A549 (cell line): ENCODE measurements around the gene ATM. TPM values are rescaled to one million over a fixed set of nuclear protein-coding genes. Genes with fewer than 3 reads are reported as not detected.
"Not testable (repeated sequence)": the region's sequence is repeated elsewhere in the genome, so short reads cannot be mapped to it uniquely, and the experiment has no call there.

Experiments
- ATAC-seq, 2 experiments: fragments of 200-7000 bp in 1 of 2; fragments of >200 bp in 1 of 2; cut with Nextera tagmentation in 1 of 2; cut with Tn5 transposase in 1 of 2; 3 replicates each; pipeline versions ENCODE4 v1.8.0 to v1.9.1; 2018 to 2020; ENCODE audit warnings: mild to moderate bottlenecking in 1 of 2, moderate library complexity in 1 of 2
- CTCF ChIA-PET: fragments of 300-600 bp; sonication (Branson Sonifier 250); formaldehyde crosslinking; extraction: SDS; loops from one replicate; lab custom pipeline; 2021; ENCODE audit warnings: antibody characterized with exemption, inconsistent platforms; lab: Yijun Ruan, JAX
- POLR2A ChIA-PET: fragments of 350-600 bp; formaldehyde crosslinking; extraction: SDS; loops from one replicate; lab custom pipeline; 2021; ENCODE audit warnings: antibody characterized with exemption, inconsistent platforms; lab: Yijun Ruan, JAX
- DNase-seq, 2 experiments: peaks; one replicate each; pipeline versions ENCODE4 v3.0.0 to v3.0.0-alpha.2; 2011 to 2016; ENCODE audit warnings: low read depth in 1 of 2, low spot score in 1 of 2
- FAIRE-seq: peaks from 2 replicates; lab custom pipeline; 2011; peaks lifted over from hg19 to GRCh38; lab: Jason Lieb, UNC
- H3K27ac ChIP-seq, 2 experiments: fragments of >200 bp; sonication (Bioruptor Twin); formaldehyde crosslinking; 3 replicates each; pipeline ENCODE4 v1.5.1; 2016 to 2017
- H3K4me1 ChIP-seq: fragments of >200 bp; sonication (Bioruptor Twin); formaldehyde crosslinking; 3 replicates; pipeline ENCODE4 v1.6.1; 2016
- H3K4me2 ChIP-seq: fragments of >200 bp; sonication (Bioruptor Twin); formaldehyde crosslinking; 3 replicates; pipeline ENCODE4 v1.6.1; 2016
- H3K4me3 ChIP-seq: fragments of >200 bp; sonication (Bioruptor Twin); formaldehyde crosslinking; 3 replicates; pipeline ENCODE4 v1.5.1; 2016
- H3K9me3 ChIP-seq: fragments of >200 bp; sonication (Bioruptor Twin); formaldehyde crosslinking; 3 replicates; pipeline ENCODE4 v1.6.1; 2016
- CBX8 ChIP-seq: fragments of 200-600 bp; sonication (generic); IDR thresholded peaks from 2 replicates; pipeline ENCODE4 v1.6.1; 2016
- E2F6 ChIP-seq: IDR thresholded peaks from 2 replicates; pipeline ENCODE4 v1.6.1; 2012; ENCODE audit warnings: low read depth, borderline replicate concordance
- EHF ChIP-seq: fragments of 250-450 bp; sonication (Bioruptor Pico); IDR thresholded peaks from 2 replicates; pipeline ENCODE4 v1.5.0; 2020; ENCODE audit warnings: mild to moderate bottlenecking
- ELK1 ChIP-seq: fragments of 150-350 bp; IDR thresholded peaks from 2 replicates; pipeline ENCODE4 v1.6.1; 2014; ENCODE audit warnings: low read depth, mild to moderate bottlenecking, low read length
- FOSL2 ChIP-seq, 2 experiments: fragments of 450-650 bp in 1 of 2; fragments of >200 bp in 1 of 2; sonication (Bioruptor Twin) in 1 of 2; formaldehyde crosslinking; IDR thresholded peaks; 2 replicates each; pipeline versions ENCODE4 v1.5.0 to v1.6.1; 2016 to 2020; ENCODE audit warnings: mild to moderate bottlenecking in 1 of 2, moderate library complexity in 1 of 2
- HDAC2 ChIP-seq: fragments of 200-600 bp; sonication (generic); IDR thresholded peaks from 2 replicates; pipeline ENCODE4 v1.6.1; 2016
- HES2 ChIP-seq: fragments of >200 bp; sonication (Bioruptor Twin); formaldehyde crosslinking; IDR thresholded peaks from 2 replicates; pipeline ENCODE4 v1.6.1; 2016
- HEYL ChIP-seq: fragments of 250-450 bp; sonication (Bioruptor Pico); IDR thresholded peaks from 2 replicates; pipeline ENCODE4 v1.8.0; 2021; ENCODE audit warnings: mild to moderate bottlenecking, moderate library complexity
- HOXA7 ChIP-seq: fragments of 250-450 bp; sonication (Bioruptor Pico); IDR thresholded peaks from 2 replicates; pipeline ENCODE4 v1.5.0; 2020; ENCODE audit warnings: mild to moderate bottlenecking, moderate library complexity
- HOXB5 ChIP-seq: fragments of 250-450 bp; sonication (Bioruptor Pico); IDR thresholded peaks from 2 replicates; pipeline ENCODE4 v1.5.0; 2020; ENCODE audit warnings: mild to moderate bottlenecking, moderate library complexity
- JUN ChIP-seq, 2 experiments: fragments of >200 bp; sonication (Bioruptor Twin); formaldehyde crosslinking; IDR thresholded peaks; 2 replicates in 1 of 2; 3 replicates in 1 of 2; pipeline ENCODE4 v1.6.1; 2016 to 2017
- MYC ChIP-seq: IDR thresholded peaks from 2 replicates; pipeline ENCODE4 v1.6.1; 2012; ENCODE audit warnings: mild to moderate bottlenecking, inconsistent platforms, low read length, improper control_type of control experiment, borderline replicate concordance
- NFE2L2 ChIP-seq: fragments of 150-350 bp; conservative IDR thresholded peaks from 2 replicates; pipeline ENCODE4 v1.6.1; 2014; ENCODE audit warnings: low read length
- PBX3 ChIP-seq: IDR thresholded peaks from 2 replicates; pipeline ENCODE4 v1.6.1; 2012
- POLR2AphosphoS2 ChIP-seq: conservative IDR thresholded peaks from 2 replicates; pipeline ENCODE4 v1.6.1; 2012; ENCODE audit warnings: low read length, improper control_type of control experiment, inconsistent platforms
- RARB ChIP-seq: fragments of 250-450 bp; sonication (Bioruptor Pico); IDR thresholded peaks from 2 replicates; pipeline ENCODE4 v1.8.0; 2021; ENCODE audit warnings: mild to moderate bottlenecking, moderate library complexity
- RCOR1 ChIP-seq: fragments of 150-350 bp; IDR thresholded peaks from 2 replicates; pipeline ENCODE4 v1.6.1; 2014; ENCODE audit warnings: antibody characterized with exemption, low read length, low read depth
- REST ChIP-seq: fragments of 200-600 bp; sonication (generic); IDR thresholded peaks from 2 replicates; pipeline ENCODE4 v1.6.1; 2016; ENCODE audit warnings: antibody characterized with exemption, mild to moderate bottlenecking, moderate library complexity
- USF2 ChIP-seq: fragments of 450-650 bp; IDR thresholded peaks from 2 replicates; pipeline ENCODE4 v1.6.1; 2014; ENCODE audit warnings: antibody characterized with exemption
- ZC3H11A ChIP-seq: fragments of 450-650 bp; IDR thresholded peaks from 2 replicates; pipeline ENCODE4 v1.6.1; 2014; ENCODE audit warnings: antibody characterized with exemption, mild to moderate bottlenecking
- ZFP36 ChIP-seq: fragments of 450-650 bp; IDR thresholded peaks from 2 replicates; pipeline ENCODE4 v1.6.1; 2014; ENCODE audit warnings: borderline replicate concordance; ENCODE audit not compliant: partially characterized antibody
- ZNF302 ChIP-seq: fragments of 250-450 bp; sonication (Bioruptor Pico); IDR thresholded peaks from 2 replicates; pipeline ENCODE4 v1.9.0; 2021; ENCODE audit warnings: inconsistent platforms, mild to moderate bottlenecking, moderate library complexity
- ZSCAN20 ChIP-seq: fragments of 250-450 bp; sonication (Bioruptor Pico); IDR thresholded peaks from 2 replicates; pipeline ENCODE4 v1.8.0; 2022; ENCODE audit warnings: mild to moderate bottlenecking, moderate library complexity
- WGBS: methylation state at CpG from one replicate; pipeline ENCODE4 v1.1.6; 2017; ENCODE audit errors: missing lambda C conversion rate; 5-methylcytosine and 5-hydroxymethylcytosine counted together
- polyA plus RNA-seq, 4 experiments: library from polyadenylated mRNA; depleted of rRNA in 3 of 4; stranded (reverse); fragments of >200 nt; fragmentation: RNase III in 1 of 4; extraction: RNeasy Plus Mini Kit Qiagen cat#74134 plus additional on column Dnase treatment in 1 of 4; gene quantifications; 2 replicates in 3 of 4; 3 replicates in 1 of 4; pipeline ENCODE4 v1.2.3, GENCODE V29; 2011 to 2017

The ATM gene
- polyA plus RNA-seq, 2 of the 4 experiments (the other 2 are of a cell fraction), result 15.6 to 40.4 TPM

- WGBS, result 77% methylated on average over 5 of the region's 5 CpGs
- CTCF ChIA-PET, result no interaction called here
- no peak for TF ChIP-seq REST
- TF ChIP-seq ZSCAN20, result no peak
- FAIRE-seq (no peak), DNase-seq (no peak), ATAC-seq (no peak)
- no peak overlapping the region for H3K27ac ChIP-seq
- H3K4me1 ChIP-seq, result no peaks in the 10 kb centered on the region
- POLR2A ChIA-PET, result no interaction called here
- no peak overlapping the region for H3K4me3 ChIP-seq
- no peaks in the 10 kb centered on the region for H3K9me3 ChIP-seq
- H3K4me2 ChIP-seq, result no peak overlapping the region
These were observed 148.1 kb downstream of the ATM start for GRCh38 chr11:108370990-108371389.

GRCh38 chr11:108373505-108373904 is 150.6 kb downstream of the ATM start:
- CTCF ChIA-PET, H3K9me3 ChIP-seq, H3K4me2 ChIP-seq, ATAC-seq, H3K4me1 ChIP-seq, H3K4me3 ChIP-seq, H3K27ac ChIP-seq, DNase-seq, FAIRE-seq, POLR2A ChIA-PET: not testable (repeated sequence)
- 88% methylated on average over 15 of the region's 24 CpGs for WGBS

- Histone ChIP-seq H3K4me3 (no peak overlapping the region), H3K9me3 (no peaks in the 10 kb centered on the region), H3K4me1 (no peaks in the 10 kb centered on the region)
- WGBS, result 75% methylated on average over 5 of the region's 5 CpGs
- ATAC-seq, result no peak
- CTCF ChIA-PET, result no interaction called here
- POLR2A ChIA-PET, result no interaction called here
- TF ChIP-seq POLR2AphosphoS2 (no peak), USF2 (no peak), HES2 (no peak), RCOR1 (no peak), ZSCAN20 (no peak)
- TF ChIP-seq, all 56 proteins: peak for 0
- no peak for DNase-seq
- Histone ChIP-seq H3K27ac (no peak overlapping the region), H3K4me2 (no peak overlapping the region)
- FAIRE-seq, result no peak
These were observed 165.7 kb downstream of the ATM start for GRCh38 chr11:108388576-108388975.

GRCh38 chr11:108392353-108392752 is 169.5 kb downstream of the ATM start:
- WGBS, result 70% methylated on average over 1 of the region's 1 CpG
- H3K9me3 ChIP-seq, result no peaks in the 10 kb centered on the region
- ATAC-seq (no peak), DNase-seq (no peak), FAIRE-seq (no peak)
- H3K4me2 ChIP-seq, result no peak overlapping the region
- no peak overlapping the region for H3K27ac ChIP-seq
- TF ChIP-seq ZC3H11A (no peak), MYC (no peak), RARB (CRISPR knock-in tag) (no peak), HOXA7 (no peak), FOSL2 (IDR thresholded peaks at IDR 0.05) (no peak), FOSL2 (CRISPR knock-in tag; IDR thresholded peaks at IDR 0.05) (no peak), EHF (CRISPR knock-in tag) (no peak), CBX8 (no peak), ZFP36 (no peak), HDAC2 (no peak), HOXB5 (no peak), NFE2L2 (no peak), ZSCAN20 (no peak), E2F6 (no peak), ZNF302 (no peak), JUN (IDR thresholded peaks at IDR 0.05) (no peak), ELK1 (no peak), PBX3 (no peak), HEYL (CRISPR knock-in tag) (no peak)
- no peak overlapping the region for H3K4me3 ChIP-seq
- no peaks in the 10 kb centered on the region for H3K4me1 ChIP-seq
- ChIA-PET POLR2A (no interaction called here), CTCF (no interaction called here)
